Fibroblast of mammary gland (primary cell): ENCODE measurements around the gene SLC8A2.

Experiments
- DNase-seq: peaks from one replicate; pipeline ENCODE4 v3.0.0-alpha.2; 2010; ENCODE audit warnings: low read depth
- H3K4me3 ChIP-seq: 2 replicates; pipeline ENCODE4 v1.5.1; 2011; ENCODE audit warnings: low read depth, mild to moderate bottlenecking, low read length, moderate library complexity; ENCODE audit not compliant: control insufficient read depth
- CTCF ChIP-seq: conservative IDR thresholded peaks from 2 replicates; pipeline ENCODE4 v1.5.1; 2011; ENCODE audit warnings: low read depth, low read length, inconsistent platforms; ENCODE audit not compliant: control insufficient read depth, insufficient read depth

The SLC8A2 gene

GRCh38 chr19:47509973-47510372 is 38.3 kb upstream of the SLC8A2 start:
- no peak for DNase-seq
- TF ChIP-seq CTCF = no peak
- H3K4me3 ChIP-seq = no peak overlapping the region

- no peak overlapping the region for H3K4me3 ChIP-seq
- TF ChIP-seq CTCF = no peak
Measured at GRCh38 chr19:47509170-47509847, 37.6 kb upstream of the SLC8A2 start.

GRCh38 chr19:47508721-47509120 is 37.0 kb upstream of the SLC8A2 start:
- no peak for DNase-seq
- no peak overlapping the region for H3K4me3 ChIP-seq
- TF ChIP-seq CTCF = no peak

More at GRCh38 chr19:47509170-47509847, 37.6 kb upstream of the SLC8A2 start:
- no peak for DNase-seq

- no peak for TF ChIP-seq CTCF
- H3K4me3 ChIP-seq = no peak overlapping the region
- no peak for DNase-seq
Measured at GRCh38 chr19:47507924-47508553, 36.3 kb upstream of the SLC8A2 start.

GRCh38 chr19:47507012-47507411 is 35.3 kb upstream of the SLC8A2 start:
- no peak for DNase-seq
- no peak overlapping the region for H3K4me3 ChIP-seq
- TF ChIP-seq CTCF = no peak

GRCh38 chr19:47506459-47506858 is 34.8 kb upstream of the SLC8A2 start:
- no peak for TF ChIP-seq CTCF
- no peak for DNase-seq
- no peak overlapping the region for H3K4me3 ChIP-seq
